Natural killer cell treated with Interleukin-12 subunit alpha and Interleukin-12 subunit beta and Interleukin-15 and Interleukin-18, amount 100 ng/mL, for 72 hours (primary cell): ENCODE results near the gene RAPGEF1. TPM values are rescaled to one million over a fixed set of nuclear protein-coding genes. Genes with fewer than 3 reads are reported as not detected.

Experiments used
- ATAC-seq, 2 donors: fragments of 150-1000 bp; cut with Tn5 transposase in 1 of 2; sonication (Bioruptor Pico), chemical (Tn5 transposase) in 1 of 2; 2 replicates each; pipeline ENCODE4 v1.10.0; 2021
- DNase-seq: peaks from one replicate; pipeline ENCODE4 v3.0.0; 2022; ENCODE audit warnings: low spot score
- H3K27ac Mint-ChIP-seq, 2 donors: 1 replicate in 1 of 2; 2 replicates in 1 of 2; pipeline ENCODE4 v1.8.0; 2022; ENCODE audit warnings: mixed read lengths in 2 of 2, mild to moderate bottlenecking in 1 of 2, moderate library complexity in 1 of 2
- H3K27me3 Mint-ChIP-seq, 2 donors: 1 replicate in 1 of 2; 2 replicates in 1 of 2; pipeline ENCODE4 v1.8.0; 2022; ENCODE audit warnings: mixed read lengths in 2 of 2
- H3K36me3 Mint-ChIP-seq: one replicate; pipeline ENCODE4 v1.8.0; 2022; ENCODE audit warnings: mixed read lengths
- H3K4me1 Mint-ChIP-seq, 2 donors: 1 replicate in 1 of 2; 2 replicates in 1 of 2; pipeline ENCODE4 v1.8.0; 2022; ENCODE audit warnings: low read depth in 2 of 2, mixed read lengths in 2 of 2, mild to moderate bottlenecking in 1 of 2
- H3K4me3 Mint-ChIP-seq: one replicate; pipeline ENCODE4 v1.8.0; 2022; ENCODE audit warnings: mixed read lengths
- H3K9me3 Mint-ChIP-seq: 2 replicates; pipeline ENCODE4 v1.8.0; 2022; ENCODE audit warnings: mixed read lengths
- total RNA-seq, 2 donors: library from RNA; stranded (reverse); gene quantifications; one replicate each; pipeline ENCODE4 v1.2.3, GENCODE V29; 2022

RAPGEF1 gene
- total RNA-seq, 2 donors from 2014 or later: 109 to 215 TPM

DNA sequence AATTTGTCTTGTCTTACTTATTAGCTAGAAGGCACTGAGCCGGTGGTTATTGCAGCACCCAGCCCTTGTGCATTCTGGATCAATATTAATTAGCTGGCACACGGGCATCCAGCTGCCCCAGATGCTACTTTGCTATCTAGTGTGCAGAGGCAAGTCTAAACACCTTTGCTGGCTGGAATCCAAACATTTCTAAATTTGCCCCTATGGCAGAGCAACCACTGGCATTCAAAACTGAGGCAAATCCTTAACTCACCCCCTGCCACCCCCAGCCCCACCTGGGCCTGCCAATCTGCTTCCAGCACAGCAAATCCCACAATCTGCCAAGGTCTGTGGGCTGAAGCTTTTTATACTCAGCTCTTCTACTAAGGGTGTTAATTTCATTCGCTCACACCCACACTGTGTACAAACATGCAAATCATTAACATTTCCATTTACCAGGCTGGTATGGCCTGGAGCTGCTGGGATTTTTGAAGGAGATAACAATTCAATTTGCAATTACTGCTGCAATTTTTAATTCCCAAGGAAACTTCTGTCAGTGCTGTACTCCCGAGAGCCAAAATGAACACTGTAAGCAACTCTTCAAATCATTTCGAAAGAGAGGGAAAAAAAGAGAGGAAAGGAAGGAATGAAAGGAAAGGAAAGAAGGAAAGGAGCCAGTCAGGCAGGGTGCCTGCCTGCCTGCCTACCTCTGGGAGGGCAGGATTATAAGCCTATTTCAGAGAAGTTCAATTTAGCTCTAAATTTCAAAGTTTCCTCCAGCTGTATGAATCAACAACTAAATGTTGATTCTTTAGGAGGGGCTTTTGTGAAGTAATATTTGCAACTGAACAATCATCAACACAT lies 35.5 kb downstream of the RAPGEF1 start:
- H3K4me3 Mint-ChIP-seq: peak overlapping the region; percentile 5

DNA sequence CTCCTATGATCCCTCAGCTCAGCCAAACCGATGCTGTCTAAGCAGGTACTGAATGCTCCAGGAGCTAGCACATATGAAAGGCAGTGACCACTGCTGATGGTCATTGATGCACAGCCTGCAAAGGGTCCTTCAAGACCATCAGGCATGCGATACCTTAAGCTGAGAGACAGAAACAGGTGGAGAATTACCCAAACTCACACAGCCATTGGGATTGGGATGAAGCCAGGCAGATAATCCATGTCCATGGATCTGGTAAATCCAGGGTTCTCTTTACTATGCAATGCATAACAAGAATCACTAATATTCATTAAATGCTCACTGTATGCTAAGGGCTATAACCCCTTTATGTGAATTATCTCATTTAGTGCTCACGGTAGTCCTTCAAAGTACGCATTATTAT lies 36.2 kb downstream of the RAPGEF1 start:
- Mint-ChIP-seq H3K4me3 (no peak overlapping the region), H3K9me3 (no peaks in the 10 kb centered on the region), H3K4me1 (peaks cover 68 to 77% of the 10 kb centered on the region in 2 donors), H3K36me3 (no peaks in the 10 kb centered on the region), H3K27ac (no peak overlapping the region), H3K27me3 (no peaks in the 10 kb centered on the region)
- DNase-seq (no peak), ATAC-seq (no peak)

More for the DNA sequence above, 35.5 kb downstream of the RAPGEF1 start:
- no peak for DNase-seq
- no peak for ATAC-seq
- Mint-ChIP-seq H3K9me3 (no peaks in the 10 kb centered on the region), H3K4me1 (peaks cover 66 to 72% of the 10 kb centered on the region in 2 donors), H3K36me3 (no peaks in the 10 kb centered on the region), H3K27ac (peak overlapping the region; percentile 84 to 90), H3K27me3 (no peaks in the 10 kb centered on the region)

DNA sequence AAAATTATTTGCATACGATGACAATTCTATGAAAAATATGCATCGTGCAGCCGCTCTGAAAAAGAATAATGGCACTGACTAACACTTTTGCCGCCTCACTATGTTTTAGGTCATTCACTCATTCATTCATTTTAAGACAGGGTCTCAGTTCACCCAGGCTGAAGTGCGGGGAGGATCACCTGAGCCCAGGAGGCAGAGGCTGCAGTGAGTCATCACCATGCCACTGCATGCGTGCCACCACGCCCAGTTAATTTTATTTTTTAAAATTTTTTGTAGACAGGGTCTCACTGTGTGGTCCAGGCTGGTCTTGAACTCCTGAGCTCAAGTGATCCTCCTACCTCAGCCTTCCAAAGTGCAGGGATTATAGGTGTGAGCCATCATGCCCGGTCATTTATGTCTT lies 37.0 kb downstream of the RAPGEF1 start:
- ATAC-seq (no peak), DNase-seq (no peak)
- H3K4me1 Mint-ChIP-seq: peaks cover 66 to 77% of the 10 kb centered on the region in 2 donors
- no peaks in the 10 kb centered on the region for H3K9me3 Mint-ChIP-seq
- no peaks in the 10 kb centered on the region for H3K36me3 Mint-ChIP-seq
- H3K27me3 Mint-ChIP-seq: no peaks in the 10 kb centered on the region
- H3K27ac Mint-ChIP-seq: no peak overlapping the region
- H3K4me3 Mint-ChIP-seq: no peak overlapping the region

DNA sequence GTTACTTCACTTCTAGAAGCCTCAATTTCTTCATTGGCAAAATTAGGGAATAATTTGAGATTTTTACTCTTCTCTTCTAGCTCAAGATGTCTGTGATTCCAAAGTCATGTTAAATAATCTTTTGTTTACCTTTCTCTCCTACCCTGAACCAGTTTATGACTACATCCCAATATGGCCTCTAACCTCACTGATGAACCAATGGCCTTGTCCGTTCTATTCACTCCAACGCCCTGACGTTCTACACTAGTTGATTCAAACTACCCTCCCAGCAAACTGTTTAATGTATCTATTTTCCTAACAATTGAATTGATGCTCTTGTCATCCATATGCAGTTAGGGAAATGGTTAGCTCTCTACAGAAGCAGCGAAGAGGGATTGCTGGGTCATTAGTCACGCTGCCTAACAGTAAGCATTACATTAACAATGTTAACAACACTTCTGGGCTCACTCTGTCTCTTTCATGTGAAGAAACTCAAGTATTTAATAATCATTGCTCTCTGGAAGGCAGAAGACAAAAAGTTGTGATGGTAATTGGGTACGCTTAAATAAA lies 38.0 kb downstream of the RAPGEF1 start:
- Mint-ChIP-seq H3K4me3 (no peak overlapping the region), H3K4me1 (peaks cover 65 to 74% of the 10 kb centered on the region in 2 donors), H3K9me3 (no peaks in the 10 kb centered on the region), H3K36me3 (no peaks in the 10 kb centered on the region), H3K27ac (no peak overlapping the region), H3K27me3 (no peaks in the 10 kb centered on the region)
- ATAC-seq: no peak
- no peak for DNase-seq

DNA sequence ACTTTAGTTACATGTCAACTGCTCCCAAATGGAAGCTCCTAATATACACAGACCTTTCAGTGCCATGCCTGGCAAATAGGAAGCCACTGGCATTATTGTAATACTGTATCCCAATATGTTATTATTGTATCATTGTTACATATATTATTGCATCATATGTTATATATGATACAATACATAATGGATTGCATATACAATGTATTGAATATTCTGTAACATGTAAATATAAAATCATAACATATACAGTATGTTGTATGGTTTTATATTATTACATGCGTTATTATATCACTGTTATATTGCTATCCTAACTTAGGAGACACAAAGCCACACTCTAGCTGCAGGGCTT lies 38.5 kb downstream of the RAPGEF1 start:
- Mint-ChIP-seq H3K27ac (no peak overlapping the region), H3K36me3 (no peaks in the 10 kb centered on the region), H3K9me3 (no peaks in the 10 kb centered on the region), H3K4me3 (no peak overlapping the region), H3K27me3 (no peaks in the 10 kb centered on the region), H3K4me1 (peaks cover 63 to 72% of the 10 kb centered on the region in 2 donors)
- ATAC-seq (no peak), DNase-seq (no peak)

DNA sequence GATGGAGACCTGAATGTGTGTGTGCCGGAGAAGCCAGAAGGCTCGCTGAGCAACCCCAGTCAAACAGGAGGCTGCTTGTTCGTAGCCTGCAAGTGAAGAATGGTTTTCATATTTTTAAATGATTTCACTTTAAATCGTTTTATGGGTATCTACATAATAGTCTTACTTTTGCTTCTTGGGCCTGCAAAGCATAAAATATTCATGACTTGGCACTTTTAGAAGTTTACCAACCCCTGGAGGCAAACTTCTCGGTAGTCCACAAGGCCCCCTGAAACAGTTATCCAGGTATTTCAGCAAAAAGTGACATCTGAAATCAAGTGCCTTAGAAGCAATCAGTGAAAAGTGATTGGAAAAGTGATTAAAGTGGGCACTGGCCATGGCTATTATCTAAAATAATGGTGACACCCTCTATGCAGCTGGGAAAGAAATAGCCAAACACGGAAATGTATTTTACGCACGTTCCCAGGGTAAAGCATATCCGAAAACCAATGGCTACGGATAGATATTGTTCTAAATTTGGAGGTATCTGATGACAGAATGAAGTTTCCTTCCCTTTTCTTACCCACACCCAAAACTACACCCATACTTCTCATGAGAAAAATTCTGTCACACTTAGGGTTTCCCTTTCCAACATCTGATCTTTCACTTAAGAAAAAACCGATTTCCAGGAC lies 39.0 kb downstream of the RAPGEF1 start:
- H3K4me1 Mint-ChIP-seq: peaks cover 62 to 71% of the 10 kb centered on the region in 2 donors
- no peaks in the 10 kb centered on the region for H3K9me3 Mint-ChIP-seq
- DNase-seq: no peak
- peak overlapping the region; percentile 48 to 77 for H3K27ac Mint-ChIP-seq
- no peak overlapping the region for H3K4me3 Mint-ChIP-seq
- no peak for ATAC-seq
- H3K36me3 Mint-ChIP-seq: no peaks in the 10 kb centered on the region
- H3K27me3 Mint-ChIP-seq: no peaks in the 10 kb centered on the region

DNA sequence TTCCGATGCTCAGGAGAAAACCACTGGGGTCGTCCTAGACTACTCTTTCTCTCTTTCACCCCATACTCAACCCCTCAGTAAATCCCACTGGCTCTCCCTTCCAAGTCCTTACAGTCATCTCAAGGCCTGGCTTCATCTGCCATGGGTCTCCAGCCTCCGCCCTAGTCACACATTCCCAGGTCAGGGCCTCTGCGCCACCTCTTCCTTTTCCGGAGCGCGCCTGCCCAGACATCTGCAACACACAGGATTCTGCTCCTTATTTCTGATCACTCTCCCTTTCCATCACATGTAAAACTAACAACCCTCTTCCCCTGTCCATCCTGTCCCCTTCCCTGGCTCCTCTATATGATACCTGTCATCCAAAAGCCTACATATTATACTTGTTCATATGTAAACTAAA lies 39.8 kb downstream of the RAPGEF1 start:
- Mint-ChIP-seq H3K9me3 (no peaks in the 10 kb centered on the region), H3K27me3 (no peaks in the 10 kb centered on the region), H3K27ac (peak overlapping the region; percentile 48 to 77), H3K4me3 (peak overlapping the region; percentile 19), H3K36me3 (no peaks in the 10 kb centered on the region), H3K4me1 (peaks cover 62 to 71% of the 10 kb centered on the region in 2 donors)
- DNase-seq: no peak
- ATAC-seq: no peak

DNA sequence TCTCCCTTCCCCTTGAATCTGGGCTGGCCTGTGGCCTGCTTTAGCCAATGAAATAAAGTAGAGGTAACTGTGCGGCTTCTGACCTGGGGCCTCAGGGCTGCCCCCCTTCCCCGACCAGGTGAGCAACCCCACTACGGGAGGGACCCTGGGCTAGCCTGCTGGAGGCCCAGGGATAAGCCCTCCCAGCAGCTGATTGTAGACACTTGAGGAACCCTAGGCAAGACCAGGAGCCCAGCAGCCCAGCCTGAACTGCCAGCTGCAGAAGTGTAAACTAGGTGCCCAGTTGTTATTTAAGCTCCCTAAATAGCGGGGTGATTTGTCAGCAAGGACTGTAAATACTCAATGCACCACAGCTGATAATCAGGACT lies 41.3 kb downstream of the RAPGEF1 start:
- H3K4me3 Mint-ChIP-seq: peak overlapping the region; percentile 16
- no peaks in the 10 kb centered on the region for H3K27me3 Mint-ChIP-seq
- H3K4me1 Mint-ChIP-seq: peaks cover 68 to 73% of the 10 kb centered on the region in 2 donors
- H3K27ac Mint-ChIP-seq: peak overlapping the region; percentile 48 to 77
- DNase-seq (no peak), ATAC-seq (peak in 1 of 2 donors; percentile 40)
- no peaks in the 10 kb centered on the region for H3K36me3 Mint-ChIP-seq
- no peaks in the 10 kb centered on the region for H3K9me3 Mint-ChIP-seq

DNA sequence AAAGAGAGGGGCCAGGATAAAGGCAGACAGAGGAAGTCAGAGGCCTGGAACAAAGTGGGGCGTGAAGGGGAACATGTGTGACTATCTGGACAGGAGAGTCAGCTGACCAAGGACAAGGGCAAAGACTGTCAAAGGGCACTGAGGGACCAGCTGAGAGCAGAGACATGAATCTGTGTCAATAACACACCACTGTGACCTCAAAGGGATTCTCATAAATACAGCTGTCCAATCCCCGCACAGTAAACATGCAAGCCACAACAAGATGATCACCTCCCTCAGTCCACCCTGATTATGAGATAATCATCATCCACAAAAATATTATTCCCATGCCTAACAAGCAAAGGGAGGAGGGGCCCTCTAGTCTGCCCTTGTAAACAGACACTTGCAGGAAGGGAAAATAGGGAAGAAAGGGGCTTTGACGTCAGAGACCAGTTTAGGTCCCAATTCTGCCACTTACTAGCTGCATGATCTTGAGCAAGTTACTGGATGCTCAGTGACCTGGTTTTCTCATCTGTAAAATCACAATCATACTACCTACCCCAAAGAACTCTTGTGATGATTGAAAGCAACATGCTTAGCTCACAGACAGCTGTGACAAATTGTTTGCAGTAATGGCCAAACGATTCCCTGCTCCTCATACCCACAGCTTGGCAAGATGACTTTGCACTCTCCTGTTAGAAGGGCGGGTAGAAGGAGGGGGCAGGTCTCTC lies 41.8 kb downstream of the RAPGEF1 start:
- Mint-ChIP-seq H3K27me3 (no peaks in the 10 kb centered on the region), H3K9me3 (no peaks in the 10 kb centered on the region), H3K4me1 (peaks cover 74 to 78% of the 10 kb centered on the region in 2 donors), H3K27ac (peak overlapping the region; percentile 48 to 77), H3K4me3 (no peak overlapping the region), H3K36me3 (no peaks in the 10 kb centered on the region)
- ATAC-seq (peak in 1 of 2 donors; percentile 27), DNase-seq (no peak)

DNA sequence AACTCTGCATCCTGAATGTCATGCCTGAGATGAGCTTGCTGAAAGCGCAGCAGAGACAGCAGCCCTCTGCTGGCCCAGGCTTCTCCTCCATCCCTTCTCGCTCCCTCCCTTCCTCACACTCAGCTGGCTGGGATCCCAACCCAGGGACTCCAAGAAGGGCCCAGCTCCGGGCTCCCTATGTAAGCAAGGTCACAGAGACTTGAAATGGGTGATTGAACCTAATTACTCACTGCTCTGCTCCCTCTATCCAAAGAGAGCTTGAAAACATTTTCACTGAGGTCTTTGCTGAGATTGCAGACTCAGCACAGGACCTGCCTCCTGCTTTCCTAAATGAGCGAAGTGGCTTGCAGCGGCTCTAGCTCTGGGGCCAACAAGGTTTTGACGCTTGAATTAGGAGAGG lies 42.8 kb downstream of the RAPGEF1 start:
- Mint-ChIP-seq H3K4me1 (peaks cover 74 to 83% of the 10 kb centered on the region in 2 donors), H3K9me3 (no peaks in the 10 kb centered on the region), H3K4me3 (no peak overlapping the region), H3K27ac (no peak overlapping the region), H3K36me3 (no peaks in the 10 kb centered on the region), H3K27me3 (no peaks in the 10 kb centered on the region)
- ATAC-seq: no peak
- no peak for DNase-seq

DNA sequence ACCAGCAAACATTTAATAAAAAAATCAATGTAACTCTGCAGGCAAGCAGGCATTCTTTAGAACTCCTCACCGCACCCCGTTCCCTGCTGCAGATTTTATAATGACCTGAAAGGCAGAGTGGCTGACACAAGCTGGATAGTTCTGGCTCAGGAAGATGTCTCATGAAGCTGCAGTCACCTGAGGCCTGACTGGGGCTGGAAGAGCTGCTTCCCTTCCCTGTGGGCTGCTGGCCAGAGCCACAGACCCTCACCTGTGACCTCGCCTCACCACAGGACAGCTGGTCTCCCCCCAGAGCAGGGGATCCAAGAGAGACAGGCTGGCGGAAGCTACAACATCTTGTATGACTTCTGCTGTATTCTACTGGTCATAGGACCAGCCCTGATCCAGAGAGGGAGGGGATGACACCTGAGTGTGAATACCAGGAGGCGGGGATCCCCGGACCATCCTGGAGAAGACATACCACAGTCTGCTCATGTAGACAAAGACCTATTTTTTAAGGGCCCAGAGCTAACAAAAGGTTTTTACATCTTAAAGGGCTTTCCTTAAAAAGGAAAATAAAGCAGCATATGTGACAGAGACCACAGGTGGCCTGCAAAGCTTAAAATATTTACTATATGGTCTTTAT lies 43.9 kb downstream of the RAPGEF1 start:
- Mint-ChIP-seq H3K4me1 (peaks cover 78 to 90% of the 10 kb centered on the region in 2 donors), H3K27me3 (no peaks in the 10 kb centered on the region), H3K4me3 (no peak overlapping the region), H3K27ac (peak overlapping the region in 1 of 2 donors; percentile 76), H3K36me3 (no peaks in the 10 kb centered on the region), H3K9me3 (no peaks in the 10 kb centered on the region)
- ATAC-seq (no peak), DNase-seq (no peak)

DNA sequence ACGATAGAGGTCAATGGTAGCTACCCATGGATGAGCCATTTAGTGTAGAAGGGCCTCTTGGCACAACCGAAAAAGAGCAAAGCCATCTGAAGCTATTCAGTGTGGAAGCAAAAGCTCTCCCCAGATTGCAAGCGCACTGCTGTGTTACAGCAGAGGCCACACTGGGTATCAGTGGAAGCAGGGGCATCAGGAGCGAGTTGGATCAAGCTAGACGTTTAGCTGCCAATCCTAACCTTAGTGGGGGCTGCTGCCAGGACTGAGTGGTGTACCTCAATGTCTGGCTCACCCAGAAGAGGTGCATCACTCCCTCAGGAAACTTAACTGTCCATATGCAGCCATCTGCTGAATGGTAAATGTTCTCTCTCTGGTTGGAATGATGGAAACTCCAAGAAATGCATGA lies 44.5 kb downstream of the RAPGEF1 start:
- Mint-ChIP-seq H3K27me3 (no peaks in the 10 kb centered on the region), H3K9me3 (no peaks in the 10 kb centered on the region), H3K4me3 (no peak overlapping the region), H3K36me3 (no peaks in the 10 kb centered on the region), H3K4me1 (peaks cover 79 to 92% of the 10 kb centered on the region in 2 donors), H3K27ac (peak overlapping the region in 1 of 2 donors; percentile 76)
- DNase-seq (no peak), ATAC-seq (no peak)
